Choroid plexus epithelial cell (primary cell): ENCODE measurements around the gene AFAP1.

Experiments used
- DNase-seq: peaks from one replicate; pipeline ENCODE4 v3.0.0-alpha.2; 2010; ENCODE audit warnings: low read depth
- H3K4me3 ChIP-seq: 2 replicates; pipeline ENCODE4 v1.5.1; 2011; ENCODE audit warnings: low read depth, mild to moderate bottlenecking, control low read depth, low read length, moderate library complexity
- TF ChIP-seq, protein P1 (sequence below): conservative IDR thresholded peaks from 2 replicates; pipeline ENCODE4 v1.5.1; 2011; ENCODE audit warnings: low read depth, mild to moderate bottlenecking, control low read depth, inconsistent platforms, low read length, moderate library complexity

The AFAP1 gene

GRCh38 chr4:7976634-7977033, 37.0 kb upstream of the AFAP1 start:
- TF ChIP-seq, protein P1, sequence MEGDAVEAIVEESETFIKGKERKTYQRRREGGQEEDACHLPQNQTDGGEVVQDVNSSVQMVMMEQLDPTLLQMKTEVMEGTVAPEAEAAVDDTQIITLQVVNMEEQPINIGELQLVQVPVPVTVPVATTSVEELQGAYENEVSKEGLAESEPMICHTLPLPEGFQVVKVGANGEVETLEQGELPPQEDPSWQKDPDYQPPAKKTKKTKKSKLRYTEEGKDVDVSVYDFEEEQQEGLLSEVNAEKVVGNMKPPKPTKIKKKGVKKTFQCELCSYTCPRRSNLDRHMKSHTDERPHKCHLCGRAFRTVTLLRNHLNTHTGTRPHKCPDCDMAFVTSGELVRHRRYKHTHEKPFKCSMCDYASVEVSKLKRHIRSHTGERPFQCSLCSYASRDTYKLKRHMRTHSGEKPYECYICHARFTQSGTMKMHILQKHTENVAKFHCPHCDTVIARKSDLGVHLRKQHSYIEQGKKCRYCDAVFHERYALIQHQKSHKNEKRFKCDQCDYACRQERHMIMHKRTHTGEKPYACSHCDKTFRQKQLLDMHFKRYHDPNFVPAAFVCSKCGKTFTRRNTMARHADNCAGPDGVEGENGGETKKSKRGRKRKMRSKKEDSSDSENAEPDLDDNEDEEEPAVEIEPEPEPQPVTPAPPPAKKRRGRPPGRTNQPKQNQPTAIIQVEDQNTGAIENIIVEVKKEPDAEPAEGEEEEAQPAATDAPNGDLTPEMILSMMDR = no peak
- DNase-seq = no peak
- no peak overlapping the region for H3K4me3 ChIP-seq

DNA sequence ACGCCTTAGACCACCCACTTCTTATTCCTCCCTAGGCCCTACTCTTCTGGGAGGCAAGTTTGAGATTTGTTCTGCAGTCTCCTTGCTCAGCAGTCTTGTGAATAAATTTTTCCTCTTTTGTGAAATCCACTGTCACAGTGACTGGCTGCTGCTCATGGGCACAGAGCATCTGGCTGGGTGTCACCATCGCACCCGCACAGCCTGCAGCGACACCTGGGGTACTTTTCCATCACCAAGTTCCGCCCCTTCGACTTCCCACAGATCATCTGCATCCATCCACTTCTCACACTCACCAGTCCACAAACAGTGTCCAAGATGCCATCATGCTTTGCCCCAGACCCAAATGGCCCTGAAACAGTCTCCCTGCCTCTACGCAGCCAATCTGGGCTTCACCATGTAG, 36.4 kb upstream of the AFAP1 start:
- TF ChIP-seq, protein P1 = no peak
- DNase-seq = no peak
- H3K4me3 ChIP-seq = no peak overlapping the region

DNA sequence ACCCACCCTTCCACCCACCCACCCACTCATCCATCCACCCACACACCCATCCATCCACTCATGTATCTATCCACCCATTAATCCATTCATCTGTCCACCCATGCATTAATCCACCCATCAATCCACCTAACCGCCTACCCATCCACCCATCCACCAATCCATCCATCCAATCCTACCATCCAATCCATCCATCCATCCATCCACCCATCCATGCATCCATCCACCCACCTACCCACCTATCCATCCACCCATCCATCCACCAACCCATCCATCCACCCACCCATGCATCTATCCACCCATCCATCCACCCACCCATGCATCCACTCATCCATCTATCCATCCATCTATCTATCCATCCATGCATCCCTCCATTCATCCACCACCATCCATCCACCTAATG, 34.8 kb upstream of the AFAP1 start:
- H3K4me3 ChIP-seq = no peak overlapping the region
- TF ChIP-seq, protein P1 = no peak
- no peak for DNase-seq

DNA sequence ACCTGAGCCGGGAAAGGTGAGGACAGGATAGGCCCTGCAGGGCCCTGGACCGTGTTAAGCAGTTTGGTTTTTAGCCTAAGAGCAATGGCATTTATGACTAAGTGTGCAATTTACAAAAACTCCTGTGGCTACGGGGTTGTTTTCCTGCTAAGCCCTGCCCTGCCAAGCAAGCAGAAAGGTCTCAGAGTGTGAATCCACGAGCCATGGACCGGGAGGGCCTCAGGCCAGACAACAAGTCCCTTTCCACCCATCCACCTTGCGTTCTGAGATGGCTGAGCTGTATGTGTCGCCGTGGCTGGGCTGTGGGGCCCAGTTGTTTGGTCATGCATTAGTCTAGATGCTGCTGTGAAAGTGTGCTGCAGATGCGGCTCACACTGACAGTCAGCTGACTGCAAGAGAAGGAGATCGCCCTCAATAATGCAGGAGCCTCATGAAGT, 33.9 kb upstream of the AFAP1 start:
- DNase-seq = peak; percentile 72
- TF ChIP-seq, protein P1 = no peak
- H3K4me3 ChIP-seq = no peak overlapping the region

- DNase-seq = peak; percentile 44
- H3K4me3 ChIP-seq = no peak overlapping the region
- TF ChIP-seq, protein P1 = no peak
Observed at GRCh38 chr4:7971881-7972500, 32.3 kb upstream of the AFAP1 start.

- TF ChIP-seq, protein P1 = no peak
- DNase-seq = no peak
- no peak overlapping the region for H3K4me3 ChIP-seq
Observed at GRCh38 chr4:7971159-7971631, 31.5 kb upstream of the AFAP1 start.

GRCh38 chr4:7970361-7970946, 30.8 kb upstream of the AFAP1 start:
- peak overlapping the region; percentile 8 for H3K4me3 ChIP-seq
- no peak for DNase-seq
- TF ChIP-seq, protein P1 = no peak
